Stimulated activated CD8-positive, alpha-beta memory T cell treated with anti-CD3 and anti-CD28 coated beads, Interleukin-12 subunit alpha, Interleukin-12 subunit beta, amount 100 ng/mL, for 1 hour (primary cell): Measurements from ENCODE around the gene PPP2R2D.

Experiments used
- DNase-seq: peaks from one replicate; pipeline ENCODE4 v3.0.0-alpha.2; 2020; ENCODE audit warnings: low read depth

The PPP2R2D gene

DNA sequence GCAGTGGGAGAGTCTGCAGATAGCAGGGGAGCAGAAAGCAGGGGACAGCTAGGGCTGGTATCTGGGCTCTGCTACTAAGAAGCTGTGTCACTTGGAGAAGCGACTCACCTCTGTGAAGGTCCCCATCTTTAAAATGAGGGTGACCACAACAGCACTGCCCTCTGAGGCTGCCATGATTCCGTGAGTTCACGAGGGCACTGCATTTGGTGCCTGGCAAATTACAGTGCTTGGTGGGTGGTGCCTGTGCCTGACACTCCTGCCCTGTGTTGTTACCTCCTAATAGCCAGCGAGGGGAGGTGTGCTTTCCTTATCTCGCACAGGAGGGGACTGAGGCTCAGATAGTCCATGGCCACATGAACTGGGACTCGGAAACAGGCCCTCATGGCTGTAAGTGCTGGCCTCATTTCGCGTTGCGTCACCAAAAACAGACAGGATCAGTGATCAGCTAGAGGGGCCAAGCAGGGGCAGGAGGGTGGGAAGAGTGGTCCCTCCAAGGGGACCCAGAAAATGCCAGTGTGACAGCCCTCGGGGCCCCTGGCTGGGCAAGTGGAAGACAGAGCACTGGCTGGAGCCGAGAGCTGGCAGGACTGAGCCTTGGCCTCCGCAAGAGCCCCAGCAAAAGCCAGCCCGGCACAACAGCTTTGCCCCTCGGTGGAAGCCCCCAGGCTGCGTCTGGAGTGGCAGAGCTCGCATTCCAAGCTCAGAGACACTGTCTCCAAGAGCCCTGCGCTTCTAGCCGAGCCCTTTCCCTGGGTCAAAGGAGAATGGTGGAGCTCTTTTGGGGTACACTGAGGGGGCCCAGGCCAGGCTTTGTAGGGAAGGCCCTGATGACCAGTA is 98.3 kb downstream of the PPP2R2D start:
- no peak for DNase-seq

DNA sequence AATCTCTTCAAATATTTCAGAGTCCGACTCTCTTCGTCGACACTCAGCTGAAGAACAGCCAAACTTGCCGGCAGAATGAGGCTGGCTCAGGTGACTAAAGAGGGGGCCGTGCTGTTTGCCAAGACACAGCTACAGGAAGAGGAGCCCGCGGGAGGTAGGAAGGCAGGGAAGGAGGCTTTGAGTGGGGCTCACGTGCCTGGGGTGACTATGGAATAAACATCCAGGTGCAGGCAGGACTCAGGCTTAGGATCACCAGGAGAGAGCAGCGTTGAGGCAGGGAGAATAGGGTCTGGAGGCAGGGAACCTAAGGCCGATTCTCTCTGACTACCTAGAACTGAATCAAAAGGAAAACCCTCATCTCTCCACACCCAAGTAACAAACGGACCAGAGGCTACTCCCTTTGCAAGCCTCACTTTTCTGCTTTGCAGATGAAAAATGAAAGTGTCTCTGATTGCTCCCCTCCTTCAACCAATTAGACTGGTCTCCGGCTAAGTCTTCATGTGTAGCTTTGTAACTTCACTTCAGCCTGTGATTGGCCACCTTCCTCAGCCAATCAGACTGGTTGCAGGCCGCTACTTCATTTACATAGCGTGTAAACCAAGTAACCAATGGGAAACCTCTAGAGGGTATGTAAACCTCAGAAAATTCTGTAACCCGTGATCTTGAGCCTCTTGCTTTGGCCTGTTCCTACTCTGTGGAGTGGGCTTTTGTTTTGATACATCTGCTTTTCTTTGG is 100.6 kb downstream of the PPP2R2D start:
- DNase-seq, result no peak

DNA sequence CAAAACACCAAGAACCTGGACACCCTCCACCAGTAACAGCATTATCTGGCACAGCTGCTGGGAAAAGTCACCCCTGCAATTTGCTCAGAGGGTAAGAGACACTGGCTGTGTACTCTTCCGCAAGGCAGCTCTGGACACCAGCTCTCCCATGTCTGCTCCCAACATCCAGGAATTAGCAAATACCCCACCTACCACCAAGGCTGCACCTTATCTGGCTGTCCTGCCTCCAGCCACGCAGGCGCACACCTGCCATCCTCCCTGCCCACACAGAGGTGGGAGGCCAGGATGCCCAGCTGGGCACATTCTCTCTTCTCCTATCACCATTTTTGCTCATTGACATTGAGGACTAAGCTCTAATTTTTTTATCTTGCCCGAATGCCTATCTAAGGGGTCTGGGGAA is 101.2 kb downstream of the PPP2R2D start:
- DNase-seq, result no peak

DNA sequence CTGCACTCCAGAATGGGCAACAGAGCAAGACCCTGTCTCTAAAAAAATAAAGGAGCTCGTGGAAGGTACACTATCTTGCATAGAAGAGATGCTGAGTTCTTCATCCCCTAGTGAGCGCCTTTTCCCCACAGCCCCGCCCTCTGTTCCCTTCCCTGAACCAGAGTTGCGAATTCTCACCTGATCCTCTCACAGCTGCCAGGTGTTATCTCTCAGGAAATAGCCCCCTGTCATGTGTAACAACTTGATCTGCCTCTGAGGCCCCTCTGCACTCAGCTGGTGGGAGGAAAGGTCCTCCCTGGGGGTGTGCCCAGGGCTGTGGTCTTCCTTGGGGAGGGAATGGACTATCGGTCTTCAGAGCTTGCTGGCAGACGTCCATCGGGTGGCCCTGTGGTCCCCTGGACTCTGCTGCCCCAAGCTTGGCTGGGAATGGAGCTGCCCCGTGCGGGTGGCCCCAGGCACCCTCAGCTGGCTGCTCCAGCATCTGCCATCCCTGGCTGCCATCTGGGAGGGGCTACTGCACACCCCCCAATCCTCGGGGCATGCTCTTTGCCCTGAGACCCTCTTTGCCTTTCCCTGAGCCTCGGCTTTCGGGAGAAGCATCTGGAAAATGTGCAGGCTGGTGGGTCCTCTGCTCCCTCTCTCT is 102.6 kb downstream of the PPP2R2D start:
- DNase-seq, result no peak

DNA sequence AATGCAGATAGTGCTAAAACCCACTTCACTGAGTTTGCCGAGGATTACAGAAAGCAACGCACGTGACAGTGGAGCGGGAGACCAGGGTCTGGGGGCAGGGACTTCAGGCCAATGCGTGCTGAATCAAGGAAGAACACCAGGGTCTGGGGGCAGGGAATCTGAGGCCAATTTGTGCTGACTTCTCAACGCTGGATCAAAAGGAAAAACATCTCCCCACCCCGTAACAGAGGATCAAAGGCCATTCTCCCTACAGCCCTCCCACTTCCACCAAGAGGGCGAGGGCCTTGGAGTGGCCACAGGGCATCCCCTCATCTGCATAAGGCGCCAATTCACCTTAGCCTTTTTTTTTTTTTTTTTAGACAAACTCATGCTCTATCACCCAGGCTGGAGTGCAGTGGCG is 103.2 kb downstream of the PPP2R2D start:
- no peak for DNase-seq

DNA sequence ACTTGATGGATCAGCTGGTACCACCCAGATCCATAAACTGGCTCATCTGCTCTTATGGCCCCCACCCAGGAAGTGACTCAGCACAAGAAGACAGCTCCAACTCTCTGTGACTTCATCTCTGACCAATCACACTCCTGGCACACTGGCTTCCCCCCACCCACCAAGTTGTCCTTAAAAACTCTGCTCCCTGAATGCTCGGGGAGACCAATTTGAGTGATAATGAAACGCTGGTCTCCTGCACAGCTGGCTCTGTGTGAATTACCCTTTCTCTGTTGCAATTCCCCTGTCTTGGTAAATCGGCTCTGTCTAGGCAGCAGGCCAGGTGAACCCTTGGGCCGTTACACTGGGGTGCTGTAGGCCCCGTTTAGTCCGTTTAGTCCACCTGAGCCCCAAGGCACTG is 104.3 kb downstream of the PPP2R2D start:
- DNase-seq, result no peak

DNA sequence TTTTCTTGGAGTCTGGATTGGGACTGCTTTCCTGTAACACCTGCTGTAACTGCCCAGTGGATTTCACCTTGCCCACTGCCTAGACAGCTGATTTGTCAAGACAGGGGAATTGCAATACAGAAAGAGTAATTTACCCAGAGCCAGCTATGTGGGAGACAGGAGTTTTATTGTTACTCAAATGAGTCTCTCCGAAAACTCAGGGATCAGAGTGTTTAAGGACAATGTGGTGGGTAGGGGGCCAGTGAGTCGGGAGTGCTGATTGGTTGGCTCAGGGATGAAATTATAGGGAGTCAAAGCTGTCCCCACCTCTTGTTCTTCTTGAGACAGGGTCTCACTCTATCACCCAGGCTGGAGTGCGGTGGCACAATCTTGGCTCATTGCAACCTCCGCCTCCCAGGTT is 106.2 kb downstream of the PPP2R2D start:
- no peak for DNase-seq

DNA sequence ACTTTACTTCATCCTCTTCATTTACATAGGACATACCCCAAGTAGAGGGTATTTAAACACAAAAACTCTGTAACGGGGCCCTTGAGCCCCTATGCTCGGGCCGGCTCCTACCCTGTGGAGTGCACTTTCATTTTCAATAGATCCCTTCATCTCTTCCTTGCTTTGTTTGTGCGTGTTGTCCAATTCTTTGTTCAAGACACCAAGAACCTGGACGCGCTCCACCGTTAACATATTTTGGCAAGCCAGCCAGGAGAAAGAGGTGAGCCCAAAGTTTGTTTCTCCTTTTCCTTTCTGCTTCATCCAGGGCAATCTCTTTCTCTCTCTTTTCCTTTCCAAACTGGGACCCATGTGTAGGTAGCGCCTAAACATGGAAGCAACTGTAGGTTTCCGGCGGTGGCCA is 106.9 kb downstream of the PPP2R2D start:
- DNase-seq, result no peak
